Neural cell (in vitro differentiated cells): Measurements from ENCODE around the gene ITGB2.

Experiments used
- EP300 ChIP-seq: fragments of 450-650 bp; conservative IDR thresholded peaks from 2 replicates; pipeline ENCODE4 v1.6.1; 2014; ENCODE audit warnings: antibody characterized with exemption, mild to moderate bottlenecking, moderate library complexity; ENCODE audit not compliant: poor library complexity, severe bottlenecking
- EZH2 ChIP-seq: fragments of 200-600, 300-800 bp; shearing (Covaris generic), sonication (generic); IDR thresholded peaks from 2 replicates; pipeline ENCODE4 v1.6.1; 2014; ENCODE audit warnings: antibody characterized with exemption, low read length, borderline replicate concordance, mild to moderate bottlenecking; ENCODE audit not compliant: insufficient read depth, poor library complexity, severe bottlenecking
- POLR2AphosphoS5 ChIP-seq: IDR thresholded peaks from 2 replicates; pipeline ENCODE4 v1.6.1; 2012
- RAD21 ChIP-seq: fragments of 450-650 bp; conservative IDR thresholded peaks from 2 replicates; pipeline ENCODE4 v1.6.1; 2014; ENCODE audit warnings: antibody characterized with exemption, mild to moderate bottlenecking, moderate library complexity
- SMC3 ChIP-seq: fragments of 450-650 bp; conservative IDR thresholded peaks from 2 replicates; pipeline ENCODE4 v1.6.1; 2014; ENCODE audit warnings: antibody characterized with exemption, mild to moderate bottlenecking, moderate library complexity; ENCODE audit not compliant: poor library complexity
- TF ChIP-seq, protein P1 (sequence below): fragments of 450-650 bp; IDR thresholded peaks from 2 replicates; pipeline ENCODE4 v1.5.1; 2014; ENCODE audit warnings: antibody characterized with exemption, mild to moderate bottlenecking, moderate library complexity; ENCODE audit not compliant: poor library complexity, severe bottlenecking
- TF ChIP-seq, protein P2 (sequence below): IDR thresholded peaks from 2 replicates; pipeline ENCODE4 v1.6.1; 2012; ENCODE audit warnings: borderline replicate concordance

DNA sequence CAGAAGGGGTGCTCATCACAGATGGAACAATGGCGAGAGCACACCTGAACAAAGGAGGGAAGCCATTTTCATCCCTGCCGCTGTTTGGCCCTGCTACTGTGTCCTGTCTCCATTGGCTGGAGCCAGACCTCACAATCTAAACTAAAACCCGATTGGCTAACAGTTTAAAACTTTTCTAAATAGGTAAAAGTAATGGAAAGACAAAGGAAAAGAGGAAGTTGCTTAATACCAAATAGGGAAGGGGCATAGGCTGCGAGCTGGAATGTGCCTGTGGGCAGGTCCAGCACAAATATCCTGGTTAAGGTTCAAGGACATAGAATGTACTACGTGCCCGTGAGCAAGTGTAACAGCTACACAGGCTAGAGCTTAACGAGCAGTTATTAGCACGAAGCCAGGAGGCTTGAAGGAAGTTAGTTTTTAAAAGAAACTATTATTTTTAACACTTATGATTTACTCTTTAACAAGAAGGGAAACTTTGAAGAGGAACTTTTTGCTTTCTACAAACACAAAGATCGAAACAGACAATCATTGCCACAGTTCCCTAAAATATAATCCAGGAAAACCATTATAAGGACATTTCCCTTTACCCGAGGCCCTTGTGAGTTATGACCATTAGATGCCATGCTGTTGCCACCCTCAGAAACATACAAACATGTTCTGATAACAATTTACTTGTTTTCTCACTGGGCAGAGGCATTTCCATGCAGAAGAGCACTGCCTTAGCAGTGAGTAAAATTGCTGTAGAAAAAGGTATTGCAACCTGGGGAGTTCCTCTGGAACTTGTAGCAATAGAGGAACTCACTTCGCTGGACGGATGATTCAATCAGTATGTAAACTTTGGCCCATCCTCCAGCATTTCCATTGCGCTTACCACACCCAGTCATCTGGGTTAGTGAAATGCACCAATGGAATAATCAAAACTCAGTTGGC lies 42.4 kb downstream of the ITGB2 start:
- TF ChIP-seq, protein P1, sequence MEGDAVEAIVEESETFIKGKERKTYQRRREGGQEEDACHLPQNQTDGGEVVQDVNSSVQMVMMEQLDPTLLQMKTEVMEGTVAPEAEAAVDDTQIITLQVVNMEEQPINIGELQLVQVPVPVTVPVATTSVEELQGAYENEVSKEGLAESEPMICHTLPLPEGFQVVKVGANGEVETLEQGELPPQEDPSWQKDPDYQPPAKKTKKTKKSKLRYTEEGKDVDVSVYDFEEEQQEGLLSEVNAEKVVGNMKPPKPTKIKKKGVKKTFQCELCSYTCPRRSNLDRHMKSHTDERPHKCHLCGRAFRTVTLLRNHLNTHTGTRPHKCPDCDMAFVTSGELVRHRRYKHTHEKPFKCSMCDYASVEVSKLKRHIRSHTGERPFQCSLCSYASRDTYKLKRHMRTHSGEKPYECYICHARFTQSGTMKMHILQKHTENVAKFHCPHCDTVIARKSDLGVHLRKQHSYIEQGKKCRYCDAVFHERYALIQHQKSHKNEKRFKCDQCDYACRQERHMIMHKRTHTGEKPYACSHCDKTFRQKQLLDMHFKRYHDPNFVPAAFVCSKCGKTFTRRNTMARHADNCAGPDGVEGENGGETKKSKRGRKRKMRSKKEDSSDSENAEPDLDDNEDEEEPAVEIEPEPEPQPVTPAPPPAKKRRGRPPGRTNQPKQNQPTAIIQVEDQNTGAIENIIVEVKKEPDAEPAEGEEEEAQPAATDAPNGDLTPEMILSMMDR: no peak
- TF ChIP-seq EP300 (no peak), SMC3 (no peak), POLR2AphosphoS5 (no peak), EZH2 (no peak), RAD21 (no peak)
- TF ChIP-seq, protein P2, sequence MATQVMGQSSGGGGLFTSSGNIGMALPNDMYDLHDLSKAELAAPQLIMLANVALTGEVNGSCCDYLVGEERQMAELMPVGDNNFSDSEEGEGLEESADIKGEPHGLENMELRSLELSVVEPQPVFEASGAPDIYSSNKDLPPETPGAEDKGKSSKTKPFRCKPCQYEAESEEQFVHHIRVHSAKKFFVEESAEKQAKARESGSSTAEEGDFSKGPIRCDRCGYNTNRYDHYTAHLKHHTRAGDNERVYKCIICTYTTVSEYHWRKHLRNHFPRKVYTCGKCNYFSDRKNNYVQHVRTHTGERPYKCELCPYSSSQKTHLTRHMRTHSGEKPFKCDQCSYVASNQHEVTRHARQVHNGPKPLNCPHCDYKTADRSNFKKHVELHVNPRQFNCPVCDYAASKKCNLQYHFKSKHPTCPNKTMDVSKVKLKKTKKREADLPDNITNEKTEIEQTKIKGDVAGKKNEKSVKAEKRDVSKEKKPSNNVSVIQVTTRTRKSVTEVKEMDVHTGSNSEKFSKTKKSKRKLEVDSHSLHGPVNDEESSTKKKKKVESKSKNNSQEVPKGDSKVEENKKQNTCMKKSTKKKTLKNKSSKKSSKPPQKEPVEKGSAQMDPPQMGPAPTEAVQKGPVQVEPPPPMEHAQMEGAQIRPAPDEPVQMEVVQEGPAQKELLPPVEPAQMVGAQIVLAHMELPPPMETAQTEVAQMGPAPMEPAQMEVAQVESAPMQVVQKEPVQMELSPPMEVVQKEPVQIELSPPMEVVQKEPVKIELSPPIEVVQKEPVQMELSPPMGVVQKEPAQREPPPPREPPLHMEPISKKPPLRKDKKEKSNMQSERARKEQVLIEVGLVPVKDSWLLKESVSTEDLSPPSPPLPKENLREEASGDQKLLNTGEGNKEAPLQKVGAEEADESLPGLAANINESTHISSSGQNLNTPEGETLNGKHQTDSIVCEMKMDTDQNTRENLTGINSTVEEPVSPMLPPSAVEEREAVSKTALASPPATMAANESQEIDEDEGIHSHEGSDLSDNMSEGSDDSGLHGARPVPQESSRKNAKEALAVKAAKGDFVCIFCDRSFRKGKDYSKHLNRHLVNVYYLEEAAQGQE: no peak
